ENCODE data around the gene TRAPPC12.

The TRAPPC12 gene

GRCh38 chr2:3420769-3421397 is 41.4 kb downstream of the TRAPPC12 start:
- TF ChIP-seq CTCF (IDR thresholded peaks at IDR 0.05; ENCODE audit: insufficient read depth, low read length, poor library complexity, severe bottlenecking): no peak

GRCh38 chr2:3421580-3421979 is 42.1 kb downstream of the TRAPPC12 start:
- Histone ChIP-seq H3K36me3 (ENCODE audit: control insufficient read depth, insufficient read depth, low read length) (peaks cover 13% of the 10 kb centered on the region), H3K4me3 (replicated peaks; ENCODE audit: low read depth, low read length) (no peak overlapping the region), H3K27me3 (replicated peaks; ENCODE audit: control insufficient read depth, insufficient read depth, low read length) (no peaks in the 10 kb centered on the region)
- TF ChIP-seq CTCF (IDR thresholded peaks at IDR 0.05; ENCODE audit: insufficient read depth, low read length, poor library complexity, severe bottlenecking): no peak
- no peak for DNase-seq (ENCODE audit: extremely low read depth, insufficient read length)

More at GRCh38 chr2:3420769-3421397, 41.4 kb downstream of the TRAPPC12 start:
- no peak for DNase-seq (ENCODE audit: extremely low read depth, insufficient read length)
- H3K36me3 ChIP-seq (ENCODE audit: control insufficient read depth, insufficient read depth, low read length): peaks cover 13% of the 10 kb centered on the region
- no peak overlapping the region for H3K4me3 ChIP-seq (replicated peaks; ENCODE audit: low read depth, low read length)
- H3K27me3 ChIP-seq (replicated peaks; ENCODE audit: control insufficient read depth, insufficient read depth, low read length): no peaks in the 10 kb centered on the region

- no peak overlapping the region for H3K4me3 ChIP-seq (replicated peaks; ENCODE audit: low read depth, low read length)
- TF ChIP-seq CTCF (IDR thresholded peaks at IDR 0.05; ENCODE audit: insufficient read depth, low read length, poor library complexity, severe bottlenecking): no peak
- DNase-seq (ENCODE audit: extremely low read depth, insufficient read length): no peak
- no peaks in the 10 kb centered on the region for H3K27me3 ChIP-seq (replicated peaks; ENCODE audit: control insufficient read depth, insufficient read depth, low read length)
- H3K36me3 ChIP-seq (ENCODE audit: control insufficient read depth, insufficient read depth, low read length): peaks cover 13% of the 10 kb centered on the region
These were observed 42.8 kb downstream of the TRAPPC12 start for GRCh38 chr2:3422161-3422779.

GRCh38 chr2:3423492-3424170 is 44.1 kb downstream of the TRAPPC12 start:
- DNase-seq (ENCODE audit: extremely low read depth, insufficient read length): peak; percentile 44
- TF ChIP-seq CTCF (IDR thresholded peaks at IDR 0.05; ENCODE audit: insufficient read depth, low read length, poor library complexity, severe bottlenecking): peak; percentile 96
- Histone ChIP-seq H3K27me3 (replicated peaks; ENCODE audit: control insufficient read depth, insufficient read depth, low read length) (no peaks in the 10 kb centered on the region), H3K36me3 (ENCODE audit: control insufficient read depth, insufficient read depth, low read length) (peaks cover 13% of the 10 kb centered on the region), H3K4me3 (replicated peaks; ENCODE audit: low read depth, low read length) (no peak overlapping the region)

- no peak for TF ChIP-seq CTCF (IDR thresholded peaks at IDR 0.05; ENCODE audit: insufficient read depth, low read length, poor library complexity, severe bottlenecking)
- Histone ChIP-seq H3K27me3 (replicated peaks; ENCODE audit: control insufficient read depth, insufficient read depth, low read length) (no peaks in the 10 kb centered on the region), H3K4me3 (replicated peaks; ENCODE audit: low read depth, low read length) (no peak overlapping the region), H3K36me3 (ENCODE audit: control insufficient read depth, insufficient read depth, low read length) (peaks cover 13% of the 10 kb centered on the region)
- DNase-seq (ENCODE audit: extremely low read depth, insufficient read length): no peak
These were observed 44.8 kb downstream of the TRAPPC12 start for GRCh38 chr2:3424171-3424795.

Data from GM06990 (cell line).